HuH-7.5 (cell line): ENCODE measurements around the gene CAPNS2.

ENCODE experiments used
- DNase-seq: peaks from one replicate; pipeline ENCODE4 v3.0.0; 2011; ENCODE audit warnings: low spot score

Gene CAPNS2

DNA sequence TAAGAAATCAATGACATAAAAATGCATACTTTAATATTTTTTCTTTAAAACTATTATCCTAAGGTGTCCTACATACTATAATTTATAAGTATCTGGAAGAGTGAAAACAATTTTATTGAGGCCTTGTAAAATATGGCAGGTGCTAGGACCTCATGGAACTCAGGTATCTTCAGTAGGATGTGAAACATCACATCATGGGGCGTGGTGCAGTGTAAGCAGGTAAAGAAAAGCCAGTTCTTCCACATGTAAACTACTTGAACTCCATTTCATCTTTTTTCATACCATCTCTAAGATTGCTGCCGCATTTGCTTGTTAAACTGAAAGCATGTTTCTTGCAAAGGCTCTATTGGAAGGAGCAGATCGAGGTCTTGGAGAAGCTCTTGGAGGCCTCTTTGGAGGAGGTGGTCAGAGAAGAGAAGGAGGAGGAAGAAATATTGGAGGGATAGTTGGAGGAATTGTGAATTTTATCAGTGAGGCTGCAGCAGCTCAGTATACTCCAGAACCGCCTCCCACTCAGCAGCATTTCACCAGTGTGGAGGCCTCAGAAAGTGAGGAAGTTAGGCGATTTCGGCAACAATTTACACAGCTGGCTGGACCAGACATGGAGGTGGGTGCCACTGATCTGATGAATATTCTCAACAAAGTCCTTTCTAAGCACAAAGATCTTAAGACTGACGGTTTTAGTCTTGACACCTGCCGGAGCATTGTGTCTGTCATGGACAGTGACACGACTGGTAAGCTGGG is at the start of gene CAPNS2:
Gene CAPNS2, plus strand, starts transcription at position 253 of the 744 bp plus-strand sequence. Its CDS starts 73 bp downstream, at position 326.
- no peak for DNase-seq

DNA sequence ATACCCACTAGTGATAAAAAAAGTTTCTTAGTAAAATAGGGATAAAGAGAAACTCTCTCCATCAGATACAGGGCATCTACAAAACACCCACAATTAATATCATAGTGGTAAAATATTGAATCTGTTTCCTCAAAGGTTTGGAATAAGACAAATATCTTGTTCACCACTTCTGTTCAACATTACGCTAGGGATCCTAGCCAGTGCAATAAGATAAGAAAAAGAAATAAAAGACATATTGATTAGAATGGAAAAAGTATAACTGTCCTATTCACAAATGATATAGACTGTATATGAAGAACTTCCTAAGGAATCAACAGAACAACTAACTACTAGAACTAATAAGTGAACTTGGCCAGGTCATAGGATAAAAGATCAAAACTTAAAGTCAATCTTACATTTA is 44.7 kb upstream of the CAPNS2 start:
- no peak for DNase-seq

DNA sequence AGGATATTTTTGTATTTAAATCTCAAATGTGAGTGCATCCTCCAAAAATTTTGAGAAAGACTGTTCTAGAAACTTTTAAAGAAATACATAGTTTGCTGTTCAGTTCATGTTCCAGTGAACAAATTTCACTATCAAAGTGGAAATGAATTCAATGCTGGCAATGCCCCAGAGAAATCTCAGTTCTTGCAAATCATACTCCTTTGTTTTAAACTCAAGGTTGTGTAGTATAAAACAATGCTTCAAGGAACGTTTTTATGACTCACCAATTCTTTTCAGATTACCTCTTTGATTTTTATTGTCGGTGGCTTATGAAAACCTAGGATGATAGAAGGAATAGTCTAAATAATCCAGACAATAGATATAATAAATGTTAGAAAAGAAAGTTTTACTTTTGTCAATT is 40.0 kb upstream of the CAPNS2 start:
- DNase-seq: no peak

DNA sequence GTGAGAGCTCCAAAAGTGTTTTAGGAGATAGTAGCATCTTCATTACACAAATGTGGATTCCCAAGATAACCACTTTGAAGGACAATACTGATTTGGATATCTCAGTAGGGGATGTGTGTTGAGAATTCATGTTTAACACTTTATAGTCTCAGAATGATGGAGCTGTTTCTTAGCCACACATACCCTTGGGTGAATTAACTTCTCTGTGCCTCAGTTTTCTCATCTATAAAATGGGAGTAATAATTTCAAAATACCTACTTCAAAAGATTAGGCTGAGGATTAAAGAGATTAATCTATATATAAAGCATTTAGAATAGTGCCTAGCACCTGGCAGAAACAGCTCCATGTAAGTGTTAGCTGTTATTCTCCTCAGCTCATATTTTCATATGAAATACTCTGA is 38.6 kb upstream of the CAPNS2 start:
- no peak for DNase-seq

DNA sequence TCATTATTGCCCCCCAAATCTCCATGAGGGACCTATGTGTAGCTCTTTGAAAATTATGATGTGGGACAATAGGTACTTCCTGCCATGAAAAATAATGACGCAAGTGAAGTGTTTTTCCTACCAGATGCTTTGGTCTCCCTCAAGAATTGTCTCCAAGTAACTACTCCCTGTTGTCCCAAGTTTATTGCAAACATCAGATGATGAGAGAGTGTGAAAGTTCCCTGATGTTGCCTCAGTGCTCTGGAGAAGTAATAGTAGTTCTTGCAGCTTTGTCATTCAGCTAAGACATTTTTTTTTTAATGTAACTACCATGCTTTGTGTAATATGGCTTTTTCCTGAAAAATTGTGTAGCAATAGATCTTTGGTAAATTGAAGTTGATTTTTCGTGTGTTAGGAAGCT is 37.5 kb upstream of the CAPNS2 start:
- no peak for DNase-seq

DNA sequence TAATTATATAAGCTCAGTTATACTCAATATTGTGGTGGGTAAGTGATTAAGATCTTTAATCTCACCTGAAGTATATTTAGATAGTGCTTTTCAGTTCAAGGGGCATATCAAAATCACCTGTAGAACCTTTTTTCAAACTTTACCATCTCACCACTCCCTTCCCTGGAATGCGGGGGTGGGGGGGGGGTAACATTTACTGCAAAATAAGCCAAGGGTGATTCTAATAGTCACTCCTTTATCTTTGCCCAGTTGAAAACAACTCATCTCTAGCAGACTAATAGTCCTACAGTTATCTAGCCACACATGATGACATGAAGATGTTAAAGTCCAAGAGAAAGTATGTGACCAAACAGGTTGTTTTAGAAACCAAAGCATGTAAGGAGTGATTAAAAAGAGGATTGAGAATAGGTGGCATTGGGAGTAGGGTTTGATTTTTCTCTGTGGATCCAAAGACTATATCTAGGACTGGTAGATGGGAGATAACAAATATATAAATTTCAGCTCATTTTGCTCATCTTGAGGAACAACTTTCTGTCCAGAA is 36.1 kb upstream of the CAPNS2 start:
- DNase-seq: no peak

DNA sequence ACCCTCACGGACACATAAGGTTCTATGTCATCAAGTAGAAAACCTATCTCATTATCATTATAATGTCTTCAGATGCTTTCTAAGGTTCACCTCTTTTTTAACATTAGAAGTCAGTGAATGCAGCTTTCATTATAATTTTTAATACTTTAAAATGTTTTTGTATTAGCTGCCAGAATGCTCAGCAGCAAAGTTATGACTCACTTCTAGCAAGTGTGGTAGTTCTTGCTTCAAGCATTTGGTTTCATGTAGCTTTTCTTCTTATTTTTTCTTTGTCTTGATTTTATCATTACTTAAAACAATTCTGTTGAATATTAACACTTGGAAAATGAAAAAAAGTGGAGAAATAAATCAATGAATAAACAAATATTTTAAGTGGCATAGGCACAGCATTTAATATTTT is 34.3 kb upstream of the CAPNS2 start:
- no peak for DNase-seq

DNA sequence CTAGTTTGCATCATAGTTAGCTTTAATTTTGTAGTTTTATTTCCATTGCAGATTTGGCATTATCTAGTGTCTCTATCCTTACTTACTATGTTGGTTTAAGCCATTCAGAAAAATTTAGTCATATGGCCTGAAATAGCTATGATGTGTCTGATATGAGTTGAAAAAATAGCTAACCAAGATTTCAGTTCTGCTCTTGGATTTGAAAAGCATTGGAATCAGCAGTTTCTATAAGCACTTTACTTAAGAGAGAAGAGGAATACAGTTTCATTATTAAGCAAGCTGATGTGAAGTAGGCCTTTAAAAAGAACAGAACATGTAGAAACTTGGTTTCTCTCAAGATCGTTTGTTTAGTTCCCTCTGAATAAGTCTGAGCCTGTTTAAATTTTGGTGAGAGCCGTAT is 31.7 kb upstream of the CAPNS2 start:
- no peak for DNase-seq

DNA sequence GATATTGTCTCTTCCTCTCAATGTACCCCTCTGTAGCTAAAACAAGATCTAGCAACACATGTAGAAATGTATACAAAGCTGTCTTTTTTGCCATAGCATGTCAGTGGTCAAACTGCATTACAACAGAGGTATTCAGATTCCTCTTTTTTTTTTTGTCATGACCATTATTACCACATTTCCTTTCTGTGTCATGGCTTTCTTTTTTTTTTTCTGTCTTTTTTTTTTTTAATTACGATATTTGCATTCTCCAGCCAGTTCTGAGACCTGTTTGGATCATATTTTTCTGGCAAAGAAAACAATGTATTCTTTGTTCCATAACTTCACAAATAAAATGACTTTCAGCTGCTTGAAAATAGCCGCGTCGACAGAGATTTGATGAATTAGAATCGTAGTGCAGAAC is 27.4 kb upstream of the CAPNS2 start:
- DNase-seq: no peak

DNA sequence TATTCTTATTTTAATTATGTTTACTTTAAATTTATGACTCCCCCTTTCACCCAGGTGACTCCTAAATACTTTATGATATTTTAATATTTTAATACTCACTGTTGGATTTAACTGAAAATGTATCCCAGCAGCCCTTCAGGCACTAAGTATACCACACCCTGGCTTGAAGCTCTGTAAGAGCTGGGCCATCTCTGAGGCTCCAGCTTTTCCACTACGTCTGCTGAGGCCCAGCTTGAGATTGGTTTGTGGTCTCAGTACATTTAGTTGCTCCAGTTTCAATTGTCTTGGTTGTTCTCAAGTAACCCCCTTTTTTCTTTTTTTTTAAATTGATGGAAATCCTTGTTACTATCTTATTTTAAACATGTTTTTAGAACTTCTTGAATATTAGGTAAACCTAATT is 27.0 kb upstream of the CAPNS2 start:
- no peak for DNase-seq

DNA sequence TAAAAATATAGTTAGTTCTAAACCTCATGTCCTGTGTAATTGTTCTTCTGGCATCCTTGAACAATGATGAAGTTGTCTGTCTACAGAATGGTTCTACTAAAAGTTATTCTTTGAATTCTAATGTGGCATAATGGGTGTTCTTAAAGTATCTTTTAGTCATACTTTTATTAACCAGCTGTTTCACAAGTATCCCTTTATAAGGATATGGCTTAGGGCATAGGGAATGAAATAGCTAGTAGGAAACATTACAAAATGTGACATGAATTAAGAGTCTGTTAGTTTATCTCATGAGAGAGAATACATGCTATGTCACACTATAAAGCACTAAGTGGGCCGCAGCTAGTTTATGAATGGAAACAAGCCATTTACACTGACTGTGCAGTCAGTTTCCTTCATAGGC is 26.3 kb upstream of the CAPNS2 start:
- DNase-seq: no peak

DNA sequence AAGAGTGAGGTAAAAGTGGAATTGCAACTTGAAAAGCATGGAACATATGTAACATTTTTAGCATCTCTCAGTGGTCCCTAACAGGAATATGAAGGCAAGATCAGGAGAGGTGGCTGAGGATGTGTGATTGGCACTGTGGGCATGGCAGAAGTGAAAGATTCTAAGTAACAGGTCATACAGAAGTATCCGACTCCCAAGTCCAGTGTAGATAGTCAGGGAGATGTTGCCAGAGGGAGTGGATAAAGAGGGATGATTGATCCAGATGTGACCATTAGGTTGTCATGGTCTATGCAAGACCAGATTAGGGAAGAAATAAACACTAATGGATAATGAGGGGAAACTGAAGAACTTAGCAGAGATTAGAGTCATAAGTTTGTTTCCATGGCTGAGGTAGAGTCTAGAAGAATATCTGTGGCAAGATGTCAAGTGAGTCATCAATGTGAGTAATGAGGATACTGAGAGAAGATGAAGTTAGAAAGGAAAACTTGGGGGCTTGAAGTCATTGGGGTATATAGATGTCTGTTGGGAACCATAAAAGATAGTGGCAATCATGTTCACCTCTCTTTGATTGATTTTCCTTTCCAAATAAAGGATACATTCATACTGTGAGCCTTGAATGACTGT is 23.9 kb upstream of the CAPNS2 start:
- no peak for DNase-seq

DNA sequence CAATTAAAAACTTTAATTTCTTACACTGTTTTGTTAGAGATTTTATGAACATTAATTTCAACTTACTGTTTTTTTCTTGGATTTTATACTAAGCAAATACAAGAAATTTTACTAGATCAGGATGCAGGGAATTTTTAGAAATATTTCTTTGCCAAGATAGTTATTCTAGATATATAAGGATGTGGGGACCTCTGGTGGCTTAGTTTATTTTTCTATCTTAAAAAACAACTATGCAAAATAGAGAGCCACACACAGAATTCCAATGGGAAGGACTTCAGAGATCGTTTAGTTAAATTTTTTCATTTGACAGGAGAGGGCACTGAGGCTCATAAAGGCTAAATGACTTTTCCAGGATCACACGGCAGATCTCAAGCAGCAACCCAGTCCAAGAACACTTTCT is 23.0 kb upstream of the CAPNS2 start:
- DNase-seq: no peak

DNA sequence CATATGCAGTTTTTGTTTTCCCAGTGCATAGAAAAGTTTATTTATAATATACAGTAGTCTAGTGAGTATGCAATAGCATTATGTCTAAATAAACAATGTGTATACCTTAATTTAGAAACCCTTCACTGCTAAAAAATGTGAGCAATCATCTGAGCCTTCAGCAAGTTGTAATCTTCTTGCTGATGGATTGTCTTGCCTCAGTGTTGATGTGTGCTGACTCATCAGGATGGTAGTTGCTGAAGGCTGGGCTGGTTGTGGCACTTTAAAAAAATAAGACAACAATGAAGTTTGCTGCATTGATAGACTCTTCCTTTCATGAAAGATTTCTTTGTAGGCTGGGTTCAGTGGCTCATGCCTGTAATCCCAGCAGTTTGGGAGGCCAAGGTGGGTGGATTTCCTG is 13.9 kb upstream of the CAPNS2 start:
- DNase-seq: no peak

DNA sequence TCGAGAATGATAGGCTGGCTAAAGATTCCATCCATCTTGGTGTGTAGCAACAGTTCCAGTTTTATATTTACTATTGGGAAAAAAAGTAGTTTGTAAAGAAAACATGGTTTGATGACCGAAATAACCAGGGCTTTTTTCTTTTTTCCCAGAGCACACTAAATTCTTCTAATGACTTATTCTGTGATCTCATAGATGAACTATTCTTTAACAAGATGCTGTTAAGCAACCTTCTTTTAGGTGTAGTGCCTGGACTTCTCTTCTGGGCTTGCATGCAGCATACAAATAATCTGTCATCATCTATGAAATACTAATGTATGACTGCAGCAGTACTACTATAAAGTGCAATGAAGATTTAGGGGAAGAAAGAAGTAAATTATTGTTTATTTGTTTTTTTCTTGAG is 11.0 kb upstream of the CAPNS2 start:
- DNase-seq: no peak

DNA sequence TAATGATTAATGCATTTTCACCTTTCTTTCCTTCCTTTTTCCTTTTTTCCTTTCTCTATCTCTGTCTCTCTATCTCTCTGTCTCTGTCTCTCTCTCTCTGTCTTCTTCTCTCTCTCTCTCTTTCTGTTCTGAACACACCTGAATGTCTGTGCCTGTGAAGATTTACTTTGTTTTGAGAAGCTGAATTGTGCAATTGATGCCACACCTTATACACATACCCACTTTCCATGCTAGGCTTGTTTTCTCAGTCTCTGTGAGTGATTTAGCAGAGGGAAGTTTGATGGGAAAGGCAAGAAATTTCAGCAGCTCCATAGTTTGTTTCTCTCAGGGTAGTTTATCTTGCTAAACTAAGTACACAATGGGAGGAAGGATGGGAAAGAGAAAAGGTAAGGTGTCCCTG is 9.3 kb upstream of the CAPNS2 start:
- DNase-seq: no peak

DNA sequence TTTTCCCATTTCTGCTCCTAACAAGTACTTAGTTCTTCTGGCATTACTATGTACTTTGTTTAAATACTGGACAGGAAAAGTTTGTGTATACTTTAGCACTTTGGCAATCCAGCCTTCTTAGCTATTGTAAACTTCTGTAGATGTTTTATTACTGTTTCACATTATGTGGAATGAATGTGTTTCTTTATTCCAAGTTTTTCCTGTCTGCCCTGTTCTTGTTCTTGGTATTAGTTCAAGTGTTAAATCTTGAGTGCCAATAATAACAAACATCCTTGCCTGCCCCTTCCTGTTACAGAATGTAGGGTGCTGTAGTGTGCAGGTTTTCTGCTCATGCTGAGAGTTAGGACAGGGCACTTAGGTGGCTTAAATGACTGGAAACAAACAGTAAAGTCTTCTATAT is 7.3 kb upstream of the CAPNS2 start:
- DNase-seq: no peak

DNA sequence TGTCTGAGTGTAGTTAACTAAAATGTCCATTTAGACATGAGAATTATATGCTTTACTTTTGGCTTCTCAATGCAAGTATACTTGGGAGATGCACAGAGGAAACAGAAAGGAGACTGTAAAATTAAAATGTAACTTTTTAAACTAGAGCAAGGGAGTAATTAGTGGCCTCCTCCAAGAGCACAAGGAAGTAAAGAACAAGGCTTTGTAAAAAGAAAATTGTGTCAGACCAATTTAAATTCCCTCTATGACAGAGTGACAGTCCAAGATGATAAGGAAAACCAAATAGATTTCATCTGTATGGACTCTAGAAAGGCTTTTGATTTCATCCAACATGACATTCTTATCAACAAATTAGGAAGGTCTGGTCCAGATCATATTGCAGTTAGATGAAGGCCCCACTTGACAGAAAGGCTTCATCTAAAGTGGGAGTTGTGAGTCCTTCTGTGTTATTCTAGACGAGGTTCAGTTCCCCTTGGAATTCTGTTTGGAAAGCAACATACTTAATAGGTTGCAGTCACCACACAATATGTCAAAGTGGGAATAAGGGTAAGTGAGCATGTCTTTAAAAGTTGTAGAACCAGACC is 6.5 kb upstream of the CAPNS2 start:
- no peak for DNase-seq

DNA sequence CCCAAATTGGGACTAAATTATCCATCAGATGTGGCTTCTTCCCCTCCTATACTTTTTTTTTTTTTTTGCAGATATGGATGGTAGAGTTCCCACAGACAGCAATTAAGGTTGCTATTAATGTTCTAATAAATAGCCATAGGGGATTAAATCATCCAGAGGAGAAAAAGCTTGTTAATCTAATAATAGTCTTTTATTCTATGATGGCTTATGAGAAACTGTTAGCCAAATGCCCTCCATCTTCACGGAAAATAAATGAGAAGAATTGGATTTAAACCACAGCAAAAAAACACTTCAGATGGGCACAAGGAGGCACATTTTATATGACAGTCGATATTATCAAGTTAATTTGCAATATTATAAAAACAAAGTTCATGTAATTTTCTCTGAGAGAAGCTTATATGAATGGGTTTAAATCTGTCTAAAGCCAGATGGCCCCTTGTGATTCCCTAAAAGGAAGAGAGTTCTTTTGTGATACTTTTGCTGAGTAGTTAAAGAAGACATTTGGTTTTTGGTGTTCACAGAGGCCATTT is 5.1 kb upstream of the CAPNS2 start:
- no peak for DNase-seq

DNA sequence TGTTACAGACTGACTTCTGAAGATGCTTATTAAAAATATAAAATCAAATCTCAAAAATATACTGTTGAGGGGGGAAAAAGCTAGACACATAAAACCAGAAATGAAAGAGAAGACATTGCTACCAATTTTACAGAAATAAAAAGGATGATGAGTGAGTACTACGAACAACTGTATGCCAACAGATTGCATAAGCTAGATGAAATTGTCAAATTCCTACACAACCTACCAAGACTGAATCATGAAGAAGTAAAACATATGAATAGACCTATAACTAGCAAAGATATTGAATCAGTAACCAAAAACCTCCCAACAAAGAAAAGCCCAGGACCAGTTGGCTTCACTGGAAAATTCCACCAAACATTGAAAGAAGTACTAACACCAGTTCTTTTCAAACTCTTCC is 3.5 kb upstream of the CAPNS2 start:
- DNase-seq: no peak

DNA sequence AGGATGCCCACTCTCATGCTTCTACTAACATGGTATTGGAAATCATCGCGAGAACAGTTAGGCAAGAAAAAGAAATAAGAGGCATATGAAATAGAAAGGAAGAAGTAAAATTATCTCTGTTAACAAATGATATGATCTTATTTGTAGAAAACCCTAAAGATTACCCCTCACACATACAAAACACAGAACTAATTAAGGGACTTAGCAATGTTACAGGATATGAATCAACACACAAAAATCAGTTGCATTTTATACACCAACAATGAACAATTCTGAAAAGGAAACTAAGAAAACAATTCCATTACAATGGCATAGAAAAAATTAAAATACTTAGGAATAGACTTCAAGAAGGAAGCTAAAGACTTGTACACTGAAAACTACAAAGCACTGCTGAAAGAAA is 2.7 kb upstream of the CAPNS2 start:
- no peak for DNase-seq

DNA sequence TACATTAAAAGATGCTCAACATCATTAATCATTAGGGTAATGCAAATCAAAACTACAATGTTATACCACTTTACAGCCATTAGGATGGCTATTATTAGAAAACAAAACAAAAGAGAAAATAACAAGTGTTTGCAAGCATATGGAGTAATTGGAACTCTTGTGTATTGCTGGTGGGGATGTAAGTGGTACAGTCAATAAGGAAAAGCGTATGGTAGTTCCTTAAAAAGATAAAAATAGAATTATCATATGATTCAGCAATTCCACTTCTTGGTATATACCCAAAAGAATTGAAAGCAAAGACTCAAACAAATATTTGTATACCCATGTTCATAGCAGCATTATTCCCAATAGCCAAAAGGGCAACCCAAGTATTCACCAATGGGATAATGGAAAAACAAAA is 1.4 kb upstream of the CAPNS2 start:
- DNase-seq: no peak

DNA sequence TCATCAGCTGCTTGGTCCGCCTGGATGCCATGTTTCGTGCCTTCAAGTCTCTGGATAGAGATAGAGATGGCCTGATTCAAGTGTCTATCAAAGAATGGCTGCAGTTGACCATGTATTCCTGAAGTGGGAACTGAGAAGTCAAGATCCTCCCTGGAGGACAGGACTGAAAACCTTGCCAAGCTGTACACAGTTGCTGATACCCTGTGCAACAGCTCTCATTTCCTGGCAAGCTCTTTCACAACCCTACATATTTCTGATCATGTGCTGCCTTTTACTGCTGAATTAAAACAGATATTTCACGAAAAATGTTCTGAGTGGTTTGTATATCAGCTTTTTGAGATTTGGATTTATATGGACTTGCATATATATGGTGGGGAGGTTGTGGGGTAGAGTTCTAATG is 898 bp downstream of the CAPNS2 start:
- DNase-seq: no peak
